Endothelial cell of hepatic sinusoid (primary cell): ENCODE measurements around the gene SIL1.

ENCODE experiments used
- in situ Hi-C: cut with HindIII; loops from 2 replicates; pipeline ENCODE4 v1.10.0; 2017; ENCODE audit warnings: low sequenced_read_pairs

SIL1 gene

DNA sequence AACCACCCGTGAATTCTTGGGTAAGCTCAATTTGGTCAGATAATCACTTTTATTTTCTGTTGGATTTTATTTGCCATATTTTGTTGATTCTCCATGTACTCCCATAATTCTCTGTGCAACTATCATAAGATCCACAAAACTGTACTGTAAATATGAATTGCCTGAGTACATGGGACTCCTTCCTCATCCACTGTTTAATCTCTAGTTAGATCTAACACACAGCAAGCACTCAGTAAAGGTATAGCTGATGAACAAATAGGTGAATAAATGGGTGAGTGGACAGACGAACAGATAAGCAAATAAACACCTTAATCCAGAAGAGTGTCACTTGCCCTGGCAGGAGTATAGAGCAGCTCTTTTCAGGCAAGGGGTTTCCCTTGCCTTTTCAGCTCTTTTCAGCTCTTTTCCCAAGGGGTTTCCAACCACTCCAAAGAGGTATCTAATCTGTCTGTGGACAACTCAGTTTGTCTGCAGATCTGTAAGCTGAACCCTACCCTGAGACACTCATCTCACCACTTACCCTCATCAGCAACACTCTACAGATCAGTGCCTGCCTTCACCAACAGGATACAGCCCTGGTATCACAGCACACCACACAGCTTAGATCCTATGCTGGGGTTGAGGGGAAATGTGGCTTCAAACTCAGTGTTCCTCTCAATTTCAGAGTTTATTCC, 51.2 kb downstream of the SIL1 start:
- in situ Hi-C loops: no loop called here

DNA sequence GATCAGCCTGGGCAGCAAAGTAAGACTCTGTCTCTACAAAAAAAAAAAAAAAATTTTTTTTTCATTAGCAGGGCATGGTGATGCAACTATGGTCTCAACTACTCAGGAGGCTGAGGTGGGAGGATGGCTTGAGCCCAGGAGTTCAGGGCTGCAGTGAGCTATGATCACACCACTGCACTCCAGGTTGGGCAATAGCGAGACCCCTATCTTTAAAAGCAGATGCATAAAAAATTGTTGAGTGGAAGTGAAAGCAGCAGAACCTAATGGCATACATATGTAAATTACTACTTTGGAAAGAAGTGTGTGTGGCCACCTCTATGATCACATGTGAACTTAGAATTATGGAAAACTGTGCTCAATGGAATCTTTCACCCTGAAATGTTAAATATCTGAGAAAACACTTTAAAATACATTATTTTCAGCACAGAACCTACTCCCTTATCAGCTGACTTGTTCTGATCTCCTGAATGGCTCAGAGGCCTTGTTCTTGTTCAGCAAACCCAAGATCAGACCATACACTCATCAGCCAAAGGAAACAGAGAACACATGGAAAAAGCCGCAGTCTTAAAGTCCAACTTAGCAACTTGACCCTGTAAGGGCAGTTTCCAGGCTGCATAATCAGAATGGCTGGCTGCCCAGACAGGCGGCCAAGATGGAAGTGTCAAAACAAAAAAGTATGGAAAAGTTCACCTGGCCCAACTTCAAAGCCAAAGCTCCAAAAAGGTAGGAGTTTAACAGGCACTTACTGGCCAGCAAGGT, 56.5 kb downstream of the SIL1 start:
- in situ Hi-C loops: no loop called here

- in situ Hi-C loops: no loop called here
Observed at GRCh38 chr5:139140591-139141071, 57.5 kb downstream of the SIL1 start.

DNA sequence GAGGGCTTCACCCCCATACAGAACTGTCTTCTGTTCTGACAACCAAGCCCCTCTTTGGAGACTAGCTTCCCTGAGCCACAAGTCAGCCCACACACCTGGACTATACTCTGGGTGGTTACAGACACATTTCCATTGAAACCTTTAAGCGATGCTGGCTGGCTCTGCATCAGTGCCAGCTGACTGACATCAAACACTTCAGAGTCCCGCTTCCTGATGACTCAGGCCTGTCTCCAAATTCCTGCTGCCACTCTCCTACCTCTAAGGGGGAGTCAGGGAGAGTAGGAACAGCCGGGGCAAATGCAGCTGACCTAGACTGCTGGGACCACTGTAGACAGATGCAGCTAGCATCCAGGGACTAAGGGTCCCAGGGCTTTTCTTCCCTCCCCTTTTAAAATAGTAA, 59.4 kb downstream of the SIL1 start:
- in situ Hi-C loops: loop anchor here (5.0 kb wide), 2 partner anchors 52 to 73 kb away; no protein-coding TSS in a partner anchor

DNA sequence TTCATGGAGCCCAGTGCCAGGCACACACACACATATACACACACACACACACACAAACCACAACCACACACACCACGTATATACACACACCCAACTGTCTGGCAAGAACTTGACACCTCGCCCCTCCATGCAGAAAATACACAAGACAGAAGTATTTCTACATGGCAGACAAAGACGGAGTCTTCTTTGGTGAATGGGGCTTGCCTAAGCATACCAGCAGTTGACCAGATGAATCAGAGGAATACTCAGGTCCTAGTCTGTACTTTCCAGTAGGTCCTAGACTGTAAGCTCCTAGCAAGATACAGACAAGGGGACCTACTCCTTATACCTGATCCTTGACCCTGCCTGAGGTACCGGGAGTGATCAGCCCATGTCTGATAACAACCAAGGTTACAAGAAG, 60.1 kb downstream of the SIL1 start:
- in situ Hi-C loops: loop anchor here (5.0 kb wide), 2 partner anchors 51 to 74 kb away; no protein-coding TSS in a partner anchor

DNA sequence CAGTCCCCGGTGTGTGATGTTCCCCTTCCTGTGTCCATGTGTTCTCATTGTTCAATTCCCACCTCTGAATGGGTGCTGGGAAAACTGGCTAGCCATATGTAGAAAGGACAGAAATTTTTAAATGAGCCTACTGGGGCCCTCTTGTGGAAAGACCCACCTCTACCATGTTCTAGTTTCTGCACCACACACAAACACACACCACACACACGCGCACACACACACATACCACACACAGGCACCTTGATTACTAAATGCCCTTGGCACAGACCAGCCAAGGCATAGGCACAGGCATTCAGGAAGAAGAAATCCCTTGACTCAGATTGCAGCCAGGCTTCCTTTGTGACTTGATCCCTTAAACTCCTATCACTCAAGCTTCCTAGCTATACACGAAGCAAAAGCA, 60.5 kb downstream of the SIL1 start:
- in situ Hi-C loops: loop anchor here (5.0 kb wide), 2 partner anchors 50 to 75 kb away; no protein-coding TSS in a partner anchor

DNA sequence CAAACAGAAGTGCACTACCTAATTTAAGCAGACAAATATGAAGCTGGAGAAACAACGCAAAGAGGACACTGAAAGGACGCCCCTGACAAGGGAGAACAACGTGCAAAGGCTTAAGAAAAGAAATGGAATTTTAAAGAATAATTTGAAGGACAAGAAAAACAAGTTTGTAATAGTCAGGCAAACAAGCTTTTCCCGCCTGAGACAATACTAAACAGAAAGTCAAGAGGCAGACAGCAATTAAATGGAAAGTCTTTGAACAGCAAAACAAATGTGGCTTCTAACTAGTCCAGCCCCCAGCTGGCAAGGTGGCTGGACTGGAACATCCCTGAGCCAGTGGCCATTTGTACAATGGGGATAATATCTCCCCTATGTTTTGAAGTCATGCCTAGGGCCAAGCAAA, 63.3 kb downstream of the SIL1 start:
- in situ Hi-C loops: loop anchor here (5.0 kb wide), 2 partner anchors 48 to 77 kb away; no protein-coding TSS in a partner anchor

- in situ Hi-C loops: no loop called here
Observed at GRCh38 chr5:139133282-139133681, 64.9 kb downstream of the SIL1 start.

DNA sequence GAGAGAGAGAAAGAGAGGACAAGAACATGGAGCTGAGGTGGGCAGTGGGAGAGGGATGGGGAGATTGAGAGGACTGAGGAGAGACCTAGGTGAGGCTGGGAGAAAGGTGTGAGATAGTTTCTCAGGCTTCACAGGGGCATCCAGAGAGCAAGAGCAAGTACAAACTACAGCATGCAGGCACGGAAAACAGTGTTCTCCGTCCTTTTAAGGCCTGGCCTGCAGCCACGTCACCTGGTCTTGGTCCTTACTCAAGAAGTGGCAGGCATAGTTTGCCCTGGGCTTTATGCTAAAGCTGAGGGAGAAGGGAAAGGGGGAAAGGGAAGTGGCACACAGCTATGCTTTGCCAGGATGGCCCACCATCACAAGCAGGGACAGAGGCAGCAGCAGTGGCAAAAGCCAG, 65.7 kb downstream of the SIL1 start:
- in situ Hi-C loops: no loop called here

- in situ Hi-C loops: no loop called here
Observed at GRCh38 chr5:139131921-139132432, 66.2 kb downstream of the SIL1 start.

DNA sequence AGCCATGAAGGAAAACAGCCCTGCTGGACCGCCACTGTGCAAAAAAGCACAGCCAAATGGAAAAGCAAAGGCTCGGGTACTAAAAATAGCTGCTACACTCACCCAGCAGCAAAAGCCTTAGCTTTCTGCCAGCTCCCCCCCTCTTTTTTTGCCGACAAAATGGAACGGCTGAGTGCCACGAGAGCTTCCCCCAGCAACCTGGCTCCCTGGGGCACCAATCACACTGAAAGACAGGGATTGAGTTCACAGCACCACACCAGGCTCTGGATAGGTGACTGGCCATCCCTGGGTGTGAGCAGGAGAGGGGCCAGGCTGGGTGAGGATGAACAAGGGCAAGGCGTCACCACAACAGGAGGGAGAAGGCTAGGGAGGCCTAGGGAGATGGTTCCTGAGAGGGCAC, 66.7 kb downstream of the SIL1 start:
- in situ Hi-C loops: no loop called here

DNA sequence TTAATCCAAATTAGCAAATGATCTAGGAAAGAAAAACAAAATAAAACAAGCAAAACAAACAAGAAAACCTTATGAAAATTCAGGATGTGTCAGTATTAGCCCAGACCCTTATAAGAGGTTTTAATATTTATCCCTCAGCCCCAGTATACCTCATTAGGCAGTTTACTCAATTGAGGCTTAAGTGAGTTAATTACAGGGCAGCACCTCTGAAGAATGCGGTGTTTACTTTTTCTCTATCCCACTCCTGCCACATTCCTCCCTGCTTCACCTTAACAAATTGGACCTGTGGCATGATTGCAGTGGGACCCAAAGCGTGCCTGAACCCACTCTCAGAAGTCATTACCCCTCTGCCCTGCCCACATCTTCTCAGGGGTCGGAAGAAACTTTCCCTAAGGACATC, 67.1 kb downstream of the SIL1 start:
- in situ Hi-C loops: no loop called here

DNA sequence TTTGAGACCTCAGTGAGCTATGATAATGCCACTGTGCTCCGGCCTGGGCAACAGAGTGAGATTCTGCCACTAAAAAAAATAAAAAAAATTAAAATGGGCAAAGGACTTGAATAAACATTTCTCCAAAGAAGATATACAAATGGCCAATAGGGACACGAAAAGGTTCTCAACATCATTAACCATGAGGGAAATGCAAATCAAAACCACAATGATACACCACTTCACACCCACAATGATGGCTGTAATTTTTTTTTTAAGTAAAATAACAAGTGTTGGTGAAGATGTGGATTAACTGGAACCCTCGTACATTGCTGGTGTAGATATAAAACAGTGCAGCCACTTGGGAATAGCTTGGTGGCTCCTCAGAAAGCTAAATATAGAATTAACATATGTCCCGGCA, 68.0 kb downstream of the SIL1 start:
- in situ Hi-C loops: no loop called here

- in situ Hi-C loops: no loop called here
Observed at GRCh38 chr5:139126711-139127111, 71.5 kb downstream of the SIL1 start.

DNA sequence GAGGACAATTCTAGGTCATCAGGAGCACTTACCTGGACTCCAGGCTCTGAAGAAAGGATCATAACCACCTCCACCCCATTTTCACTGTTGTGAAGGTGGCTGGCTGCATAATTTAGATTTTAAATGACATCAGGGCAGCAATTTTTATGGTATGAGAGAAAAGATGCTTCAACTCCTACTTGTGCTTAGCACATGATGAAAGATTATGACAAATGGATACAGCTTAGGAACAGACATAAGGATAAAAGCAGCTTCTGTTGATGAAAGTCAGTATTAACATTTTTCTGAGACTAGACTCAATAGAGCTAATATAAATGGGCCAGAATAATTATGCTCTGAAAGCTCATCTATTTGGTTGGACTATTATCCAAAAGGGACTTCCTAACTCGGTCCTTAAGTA, 72.2 kb downstream of the SIL1 start:
- in situ Hi-C loops: no loop called here

DNA sequence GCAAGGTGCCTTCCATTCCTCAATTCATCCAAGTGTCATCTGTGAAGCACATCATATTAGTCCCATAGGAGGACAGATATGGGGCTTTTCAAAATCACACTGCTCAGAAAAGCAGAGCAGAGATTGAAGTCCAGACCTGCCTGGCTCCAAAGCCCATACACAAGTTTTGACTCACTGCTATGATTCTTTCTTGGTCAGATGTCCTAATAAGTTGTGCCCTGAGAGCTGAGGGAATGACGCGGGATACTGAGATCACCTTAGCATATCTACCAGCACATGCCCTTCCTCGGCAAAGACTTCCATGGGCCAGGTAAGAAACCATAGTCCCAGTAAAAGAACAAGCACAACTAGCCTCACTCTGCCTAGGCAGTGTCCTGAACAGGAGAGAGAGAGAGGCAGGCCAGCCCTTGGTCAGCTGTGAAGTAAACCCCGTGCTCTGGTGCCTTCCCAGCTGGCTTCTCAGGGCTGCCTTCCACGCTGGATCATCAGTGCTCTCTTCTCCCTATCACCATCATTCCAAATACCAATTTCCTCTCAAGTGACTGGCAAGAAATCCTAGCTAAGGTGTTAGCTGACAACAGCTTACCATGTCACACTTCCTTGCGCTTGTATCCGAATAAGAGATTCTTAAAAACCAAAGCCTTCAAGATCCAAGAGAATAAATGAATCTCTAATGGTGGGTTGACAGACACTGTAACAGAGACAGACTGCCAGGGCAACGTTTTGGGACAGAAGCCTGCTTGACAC, 73.2 kb downstream of the SIL1 start:
- in situ Hi-C loops: no loop called here

- in situ Hi-C loops: no loop called here
Observed at GRCh38 chr5:139121120-139121519, 77.0 kb downstream of the SIL1 start.

- in situ Hi-C loops: no loop called here
Observed at GRCh38 chr5:139120521-139120920, 77.6 kb downstream of the SIL1 start.

DNA sequence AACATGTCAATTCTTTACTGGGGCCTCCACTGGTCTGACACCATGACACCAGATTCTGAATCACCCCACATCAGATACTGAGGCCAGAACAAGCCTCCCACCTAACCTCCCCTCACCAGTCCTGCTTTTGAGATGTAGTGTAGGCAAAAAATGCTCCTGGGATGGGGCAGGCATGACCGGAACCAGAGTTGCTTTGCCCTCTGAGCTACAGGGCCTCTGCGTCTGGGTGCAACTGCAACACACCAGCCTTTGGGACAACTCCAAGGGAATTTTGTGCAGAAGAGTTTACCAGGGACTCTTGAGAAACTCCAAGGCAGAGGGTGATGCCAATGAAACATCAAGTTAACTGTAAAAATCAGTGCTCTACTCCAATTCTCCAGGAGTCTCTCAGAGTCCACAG, 79.4 kb downstream of the SIL1 start:
- in situ Hi-C loops: no loop called here

GRCh38 chr5:139117342-139117884, 80.8 kb downstream of the SIL1 start:
- in situ Hi-C loops: no loop called here

DNA sequence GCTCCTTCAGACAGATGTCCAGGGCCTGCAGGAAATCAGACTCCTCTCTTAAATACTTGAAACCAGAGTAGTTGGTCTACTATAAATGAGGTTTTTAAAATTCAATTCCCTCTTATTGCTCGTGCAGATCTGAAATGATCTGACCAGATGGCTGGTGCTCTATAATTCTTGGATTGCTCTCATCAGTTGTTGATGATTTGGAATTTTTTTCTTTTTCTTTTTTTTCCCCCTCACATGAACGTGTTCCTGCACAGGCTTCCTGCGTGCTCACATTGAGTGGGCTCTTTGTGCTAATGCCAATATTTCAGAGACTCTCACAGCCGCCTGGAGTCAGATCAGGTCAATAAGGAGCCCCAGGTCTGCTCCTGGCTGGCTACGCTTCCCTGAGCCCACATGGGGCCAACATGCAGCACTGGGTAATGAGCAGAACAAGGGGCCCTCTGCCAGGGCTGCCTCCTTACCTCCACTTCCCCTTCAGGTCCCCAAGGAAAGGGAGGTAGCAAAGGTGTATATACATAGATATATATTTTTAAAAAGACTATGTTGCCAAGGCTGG, 82.0 kb downstream of the SIL1 start:
- in situ Hi-C loops: no loop called here
